HepG2 (cell line): ENCODE data around the gene GLUD1. TPM values are rescaled to one million over a fixed set of nuclear protein-coding genes. Genes with fewer than 3 reads are reported as not detected.

ENCODE experiments used
- ATAC-seq: fragments of 200-7000 bp; cut with Tn5 transposase; 3 replicates; pipeline ENCODE4 v1.9.1; 2020; ENCODE audit warnings: mild to moderate bottlenecking, moderate library complexity
- BruUV-seq: library from RNA; stranded (reverse); fragments of 400-500 nt; replicated peaks from 2 replicates; lab custom pipeline; 2021; lab: Mats Ljungman, UMichigan
- CTCF ChIA-PET: fragments of 300-600 bp; formaldehyde crosslinking; extraction: SDS; loops from one replicate; lab custom pipeline; 2021; ENCODE audit warnings: low total read pairs, inconsistent platforms, low intra/inter-chr PET ratio; lab: Yijun Ruan, JAX
- POLR2A ChIA-PET: fragments of 350-600 bp; sonication (Branson Sonifier 250); formaldehyde crosslinking; loops from one replicate; lab custom pipeline; 2020; ENCODE audit warnings: antibody characterized with exemption, inconsistent platforms; lab: Yijun Ruan, JAX
- DNase-seq: peaks from one replicate; pipeline ENCODE4 v3.0.0-alpha.2; 2015; ENCODE audit warnings: low spot score
- FAIRE-seq: peaks from 3 replicates; lab custom pipeline; 2011; peaks lifted over from hg19 to GRCh38; lab: Jason Lieb, UNC
- H2AFZ ChIP-seq: one replicate; pipeline ENCODE4 v1.6.1; 2011; ENCODE audit warnings: low read length, inconsistent platforms
- H3K27ac ChIP-seq: fragments of 300-600 bp; 3 replicates; pipeline ENCODE4 v1.8.0; 2011; ENCODE audit warnings: mixed run types, mild to moderate bottlenecking, mixed read lengths, low read length, inconsistent platforms; ENCODE audit not compliant: insufficient read depth; ENCODE audit errors: extremely low read length
- H3K27me3 ChIP-seq, 2 experiments: fragments of 200-600 bp in 1 of 2; 2 replicates in 1 of 2; 3 replicates in 1 of 2; pipeline versions ENCODE4 v1.6.0 to v1.8.0; 2011; ENCODE audit warnings: low read length in 2 of 2, mild to moderate bottlenecking in 2 of 2, moderate library complexity in 2 of 2, inconsistent platforms in 1 of 2; ENCODE audit not compliant: insufficient read depth in 2 of 2, control insufficient read depth in 1 of 2
- H3K36me3 ChIP-seq, 2 experiments: fragments of 200-600 bp in 1 of 2; replicated peaks in 1 of 2; 2 replicates in 1 of 2; 3 replicates in 1 of 2; pipeline versions ENCODE4 v1.5.1 to v1.8.0; 2011; ENCODE audit warnings: low read length in 2 of 2, inconsistent platforms in 1 of 2; ENCODE audit not compliant: insufficient read depth in 2 of 2, control insufficient read depth in 1 of 2
- H3K4me1 ChIP-seq: 2 replicates; pipeline ENCODE4 v1.5.1; 2012; ENCODE audit warnings: low read length, inconsistent platforms; ENCODE audit not compliant: insufficient read depth
- H3K4me2 ChIP-seq: 2 replicates; pipeline ENCODE4 v1.6.0; 2011; ENCODE audit warnings: low read depth, low read length, inconsistent platforms
- H3K4me3 ChIP-seq, 3 experiments: fragments of 200-600 bp in 1 of 3; sonication (generic), shearing (Covaris generic) in 1 of 3; replicated peaks in 1 of 3; 2 replicates each; pipeline ENCODE4 v1.5.1; 2011 to 2016; ENCODE audit warnings: low read length in 3 of 3, inconsistent platforms in 2 of 3, low read depth in 2 of 3, mild to moderate bottlenecking in 2 of 3, control low read depth in 1 of 3, mixed read lengths in 1 of 3; ENCODE audit not compliant: insufficient read depth in 1 of 3
- H3K79me2 ChIP-seq: one replicate; pipeline ENCODE4 v1.6.1; 2011; ENCODE audit warnings: low read length, inconsistent platforms; ENCODE audit not compliant: insufficient read depth
- H3K9ac ChIP-seq: 2 replicates; pipeline ENCODE4 v1.6.0; 2011; ENCODE audit warnings: mild to moderate bottlenecking, low read depth, low read length, inconsistent platforms; ENCODE audit not compliant: insufficient read depth
- H3K9me3 ChIP-seq: 2 replicates; pipeline ENCODE4 v1.5.1; 2012; ENCODE audit warnings: mild to moderate bottlenecking, low read length
- H4K20me1 ChIP-seq: 2 replicates; pipeline ENCODE4 v1.6.0; 2011; ENCODE audit warnings: inconsistent platforms, mild to moderate bottlenecking, low read length, moderate library complexity; ENCODE audit not compliant: insufficient read depth
- ATRX ChIP-seq: sonication (generic); formaldehyde crosslinking; IDR thresholded peaks from 2 replicates; pipeline ENCODE4 v1.4.0; 2020; ENCODE audit warnings: missing genetic modification reagents, borderline replicate concordance
- CBX5 ChIP-seq: sonication (generic); formaldehyde crosslinking; IDR thresholded peaks from 2 replicates; pipeline ENCODE4 v1.4.0; 2020; ENCODE audit warnings: missing genetic modification reagents, borderline replicate concordance
- FOXK1 ChIP-seq: sonication (generic); formaldehyde crosslinking; IDR thresholded peaks from 2 replicates; pipeline ENCODE4 v1.4.0; 2020; ENCODE audit warnings: low read depth, missing genetic modification reagents, borderline replicate concordance
- HNF4G ChIP-seq, 2 experiments: sonication (generic) in 1 of 2; formaldehyde crosslinking in 1 of 2; IDR thresholded peaks; 2 replicates each; pipeline versions ENCODE4 v1.4.0 to v1.6.1; 2011 to 2020; ENCODE audit warnings: borderline replicate concordance in 2 of 2, low read depth in 2 of 2, mild to moderate bottlenecking in 2 of 2, low read length in 1 of 2, missing genetic modification reagents in 1 of 2, moderate library complexity in 1 of 2
- MIXL1 ChIP-seq: IDR thresholded peaks from 2 replicates; pipeline ENCODE4 v1.6.1; 2016
- MLLT10 ChIP-seq: sonication (generic); formaldehyde crosslinking; IDR thresholded peaks from 2 replicates; pipeline ENCODE4 v1.4.0; 2020; ENCODE audit warnings: missing genetic modification reagents
- NFKBIZ ChIP-seq: IDR thresholded peaks from 2 replicates; pipeline ENCODE4 v1.6.1; 2018; ENCODE audit warnings: missing genetic modification reagents, missing compliant biosample characterization
- NONO ChIP-seq, 2 experiments: fragments of 450-650 bp in 1 of 2; sonication (generic) in 1 of 2; formaldehyde crosslinking in 1 of 2; IDR thresholded peaks in 1 of 2; conservative IDR thresholded peaks in 1 of 2; 2 replicates each; pipeline versions ENCODE4 v1.6.1 to v1.8.0; 2017 to 2022; ENCODE audit warnings: mild to moderate bottlenecking in 1 of 2, missing genetic modification reagents in 1 of 2, moderate library complexity in 1 of 2
- TBL1XR1 ChIP-seq: fragments of 150-350 bp; IDR thresholded peaks from 2 replicates; pipeline ENCODE4 v1.6.1; 2014; ENCODE audit warnings: borderline replicate concordance, low read length; ENCODE audit not compliant: partially characterized antibody
- YY1 ChIP-seq: IDR thresholded peaks from 2 replicates; pipeline ENCODE4 v1.6.1; 2011; ENCODE audit warnings: low read length, low read depth, moderate library complexity, mild to moderate bottlenecking; ENCODE audit not compliant: insufficient read depth, insufficient replicate concordance
- ZNF251 ChIP-seq: sonication (generic); formaldehyde crosslinking; IDR thresholded peaks from 2 replicates; pipeline ENCODE4 v1.9.0; 2021; ENCODE audit warnings: mild to moderate bottlenecking, missing genetic modification reagents
- ZNF569 ChIP-seq: sonication (generic); formaldehyde crosslinking; IDR thresholded peaks from 2 replicates; pipeline ENCODE4 v1.5.0; 2020; ENCODE audit warnings: mild to moderate bottlenecking, missing genetic modification reagents, moderate library complexity, borderline replicate concordance
- ZNF775 ChIP-seq: sonication (generic); formaldehyde crosslinking; IDR thresholded peaks from 2 replicates; pipeline ENCODE4 v1.4.0; 2020; ENCODE audit warnings: missing genetic modification reagents, mild to moderate bottlenecking, moderate library complexity, borderline replicate concordance
- WGBS: methylation state at CpG from one replicate; pipeline ENCODE4 v1.1.6; 2017; ENCODE audit warnings: low lambda C conversion rate; 5-methylcytosine and 5-hydroxymethylcytosine counted together
- in situ Hi-C: cut with HindIII; loops from 2 replicates; pipeline ENCODE4 v1.10.0; 2017; ENCODE audit warnings: low pct_unique_long_range_greater_than_20kb; ENCODE audit not compliant: extremely low pct_ligation_motif_present
- intact Hi-C: fragments of 100-400 bp; cut with micrococcal nuclease; formaldehyde crosslinking; loops from one replicate; pipeline ENCODE4 v1.10.0; 2022; ENCODE audit not compliant: unreplicated experiment
- polyA plus RNA-seq, 8 experiments: library from polyadenylated mRNA; depleted of rRNA in 3 of 8; stranded (reverse) in 7 of 8; unstranded in 1 of 8; fragments of >200 nt; fragmentation: Illumina TruSeq in 4 of 8; extraction: Trizol in 4 of 8; gene quantifications; 2 replicates each; pipeline versions ENCODE4 v1.2.1 to v1.2.3, GENCODE V29; 2011 to 2016; ENCODE audit warnings: low read depth in 4 of 8, missing spikeins in 1 of 8, mixed read lengths in 1 of 8; ENCODE audit not compliant: insufficient read depth in 1 of 8
- total RNA-seq, 5 experiments: library from RNA; depleted of rRNA; stranded (reverse); fragments of >200 nt; fragmentation: Illumina TruSeq; extraction: Trizol; gene quantifications; 2 replicates each; pipeline ENCODE4 v1.2.3, GENCODE V29; 2016; ENCODE audit warnings: low read depth in 1 of 5
- TF ChIP-seq, protein P1 (sequence below): sonication (generic); formaldehyde crosslinking; IDR thresholded peaks from 2 replicates; pipeline ENCODE4 v1.4.0; 2020; ENCODE audit warnings: mild to moderate bottlenecking, missing genetic modification reagents, borderline replicate concordance

Gene GLUD1
- total and polyA plus RNA-seq, 2 of the 13 experiments (the other 11 are each of a cell fraction or from before 2014, with no cell fraction given): 301 to 798 TPM

DNA sequence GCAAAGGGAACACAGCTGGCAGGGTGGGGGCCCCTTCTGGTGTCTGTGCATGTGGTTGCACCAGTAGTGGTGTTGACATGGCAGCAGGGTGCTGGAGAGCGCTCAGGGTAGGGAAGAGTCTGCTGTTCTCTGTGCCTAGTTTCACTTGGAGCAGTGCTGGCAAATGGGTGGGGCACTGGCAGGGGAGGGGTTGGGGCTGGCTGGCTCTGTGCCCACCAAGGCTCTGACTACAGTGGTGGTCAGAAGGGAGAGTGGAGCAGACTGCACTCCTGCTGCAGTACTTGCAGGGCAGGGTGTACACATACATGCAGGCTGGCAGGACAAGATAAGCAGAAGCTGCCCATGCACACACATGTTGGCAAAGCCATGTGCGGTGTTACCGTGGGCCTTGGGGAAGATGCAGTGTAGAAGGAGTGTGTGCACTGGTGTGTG is 56.3 kb downstream of the GLUD1 start:
- Histone ChIP-seq H4K20me1 (no peaks in the 10 kb centered on the region), H3K36me3 (no peaks in the 10 kb centered on the region), H3K9ac (no peak overlapping the region), H3K27ac (no peak overlapping the region), H2AFZ (no peak overlapping the region), H3K4me1 (no peaks in the 10 kb centered on the region), H3K9me3 (no peaks in the 10 kb centered on the region), H3K4me3 (no peak overlapping the region), H3K27me3 (no peaks in the 10 kb centered on the region; a peak in 1 of 5 replicates), H3K79me2 (no peaks in the 10 kb centered on the region), H3K4me2 (no peak overlapping the region)
- intact Hi-C loops (no loop called here), in situ Hi-C loops (no loop called here)
- ChIA-PET CTCF (no interaction called here), POLR2A (no interaction called here)
- no TSS peak for BruUV-seq
- ATAC-seq (peak; percentile 43), DNase-seq (no peak), FAIRE-seq (no peak)
- WGBS: 65% methylated on average over 2 of the region's 3 CpGs
- TF ChIP-seq HNF4G (IDR thresholded peaks at IDR 0.05; ENCODE audit: borderline replicate concordance, low read depth, low read length) (no peak), HNF4G (CRISPR knock-in tag; IDR thresholded peaks at IDR 0.05; ENCODE audit: borderline replicate concordance, low read depth) (no peak), TBL1XR1 (no peak), NONO (IDR thresholded peaks at IDR 0.05) (no peak), NONO (CRISPR knock-in tag; conservative IDR thresholded peaks at IDR 0.05) (no peak), CBX5 (CRISPR knock-in tag) (no peak), ZNF569 (CRISPR knock-in tag) (no peak), ZNF251 (CRISPR knock-in tag) (no peak), ZNF775 (CRISPR knock-in tag) (no peak), MIXL1 (no peak), NFKBIZ (CRISPR knock-in tag) (no peak), FOXK1 (CRISPR knock-in tag) (no peak), MLLT10 (CRISPR knock-in tag) (no peak), ATRX (CRISPR knock-in tag) (no peak), YY1 (no peak)
- TF ChIP-seq, protein P1, sequence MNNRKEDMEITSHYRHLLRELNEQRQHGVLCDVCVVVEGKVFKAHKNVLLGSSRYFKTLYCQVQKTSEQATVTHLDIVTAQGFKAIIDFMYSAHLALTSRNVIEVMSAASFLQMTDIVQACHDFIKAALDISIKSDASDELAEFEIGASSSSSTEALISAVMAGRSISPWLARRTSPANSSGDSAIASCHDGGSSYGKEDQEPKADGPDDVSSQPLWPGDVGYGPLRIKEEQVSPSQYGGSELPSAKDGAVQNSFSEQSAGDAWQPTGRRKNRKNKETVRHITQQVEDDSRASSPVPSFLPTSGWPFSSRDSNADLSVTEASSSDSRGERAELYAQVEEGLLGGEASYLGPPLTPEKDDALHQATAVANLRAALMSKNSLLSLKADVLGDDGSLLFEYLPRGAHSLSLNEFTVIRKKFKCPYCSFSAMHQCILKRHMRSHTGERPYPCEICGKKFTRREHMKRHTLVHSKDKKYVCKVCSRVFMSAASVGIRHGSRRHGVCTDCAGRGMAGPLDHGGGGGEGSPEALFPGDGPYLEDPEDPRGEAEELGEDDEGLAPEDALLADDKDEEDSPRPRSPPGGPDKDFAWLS (CRISPR knock-in tag): no peak
